SK-N-SH treated with all-trans-retinoic acid at 6 μM for 48 hours (cell line): Measurements from ENCODE around the gene MOV10.

Experiments
- ATAC-seq: fragments of 200-7000 bp; cut with Tn5 transposase; 3 replicates; pipeline ENCODE4 v1.9.1; 2020; ENCODE audit warnings: mild to moderate bottlenecking, moderate library complexity
- ARNTL ChIP-seq: fragments of 450-650 bp; formaldehyde crosslinking; IDR thresholded peaks from 2 replicates; pipeline ENCODE4 v1.5.0; 2020; ENCODE audit warnings: low read depth, mild to moderate bottlenecking, moderate library complexity, borderline replicate concordance
- BACH2 ChIP-seq: fragments of 250-450 bp; sonication (Bioruptor Pico); IDR thresholded peaks from 2 replicates; pipeline ENCODE4 v1.9.0; 2021; ENCODE audit warnings: mild to moderate bottlenecking, borderline replicate concordance
- CREB5 ChIP-seq: fragments of 250-450 bp; sonication (Bioruptor Pico); IDR thresholded peaks from 2 replicates; pipeline ENCODE4 v1.5.1; 2020; ENCODE audit warnings: low read depth, mild to moderate bottlenecking, moderate library complexity
- CSDC2 ChIP-seq: fragments of 250-450 bp; sonication (Bioruptor Pico); IDR thresholded peaks from 2 replicates; pipeline ENCODE4 v1.5.0; 2020; ENCODE audit warnings: mild to moderate bottlenecking, moderate library complexity
- CSRNP3 ChIP-seq: fragments of 250-450 bp; sonication (Bioruptor Pico); IDR thresholded peaks from 2 replicates; pipeline ENCODE4 v1.5.1; 2021; ENCODE audit warnings: mild to moderate bottlenecking, moderate library complexity
- GLIS3 ChIP-seq: fragments of 250-450 bp; sonication (Bioruptor Pico); IDR thresholded peaks from 2 replicates; pipeline ENCODE4 v1.5.0; 2020; ENCODE audit warnings: mild to moderate bottlenecking, moderate library complexity
- ISL1 ChIP-seq: fragments of 250-450 bp; sonication (Bioruptor Pico); IDR thresholded peaks from 2 replicates; pipeline ENCODE4 v2.1.2; 2022; ENCODE audit warnings: mild to moderate bottlenecking, moderate library complexity
- OSR1 ChIP-seq: fragments of 250-450 bp; sonication (Bioruptor Pico); IDR thresholded peaks from 2 replicates; pipeline ENCODE4 v1.8.0; 2022; ENCODE audit warnings: moderate library complexity, mild to moderate bottlenecking, inconsistent platforms
- PATZ1 ChIP-seq: fragments of 250-450 bp; sonication (Bioruptor Pico); IDR thresholded peaks from 2 replicates; pipeline ENCODE4 v1.8.0; 2020; ENCODE audit warnings: mild to moderate bottlenecking, moderate library complexity, borderline replicate concordance
- POU6F1 ChIP-seq: fragments of 250-450 bp; sonication (Bioruptor Pico); IDR thresholded peaks from 2 replicates; pipeline ENCODE4 v1.8.0; 2021; ENCODE audit warnings: low read depth, mild to moderate bottlenecking, moderate library complexity, borderline replicate concordance
- RARB ChIP-seq: fragments of 250-450 bp; sonication (Bioruptor Pico); IDR thresholded peaks from 2 replicates; pipeline ENCODE4 v1.8.0; 2021; ENCODE audit warnings: mild to moderate bottlenecking, moderate library complexity
- TCF4 ChIP-seq: fragments of 250-450 bp; sonication (Bioruptor Pico); IDR thresholded peaks from 2 replicates; pipeline ENCODE4 v1.8.0; 2021; ENCODE audit warnings: mild to moderate bottlenecking, moderate library complexity, borderline replicate concordance
- TOX ChIP-seq: fragments of 250-450 bp; sonication (Bioruptor Pico); IDR thresholded peaks from 2 replicates; pipeline ENCODE4 v1.8.0; 2021; ENCODE audit warnings: mild to moderate bottlenecking, moderate library complexity, borderline replicate concordance
- TSHZ2 ChIP-seq: fragments of 250-450 bp; sonication (Bioruptor Pico); IDR thresholded peaks from 2 replicates; pipeline ENCODE4 v1.5.0; 2020; ENCODE audit warnings: mild to moderate bottlenecking, moderate library complexity
- ZC3H10 ChIP-seq: fragments of 250-450 bp; sonication (Bioruptor Pico); IDR thresholded peaks from 2 replicates; pipeline ENCODE4 v1.5.1; 2021; ENCODE audit warnings: mild to moderate bottlenecking, moderate library complexity
- ZFP3 ChIP-seq: fragments of 250-450 bp; sonication (Bioruptor Pico); IDR thresholded peaks from 2 replicates; pipeline ENCODE4 v1.5.0; 2020; ENCODE audit warnings: mild to moderate bottlenecking, moderate library complexity
- ZFP30 ChIP-seq: fragments of 450-650 bp; formaldehyde crosslinking; IDR thresholded peaks from 2 replicates; pipeline ENCODE4 v1.5.0; 2022; ENCODE audit warnings: mild to moderate bottlenecking, moderate library complexity
- ZNF70 ChIP-seq: fragments of 450-650 bp; formaldehyde crosslinking; IDR thresholded peaks from 2 replicates; pipeline ENCODE4 v1.5.0; 2020; ENCODE audit warnings: mild to moderate bottlenecking, moderate library complexity
- ZNF8 ChIP-seq: fragments of 450-650 bp; formaldehyde crosslinking; IDR thresholded peaks from 2 replicates; pipeline ENCODE4 v1.5.0; 2020; ENCODE audit warnings: mild to moderate bottlenecking, moderate library complexity

The MOV10 gene

GRCh38 chr1:112696578-112697314, 22.3 kb downstream of the MOV10 start:
- ATAC-seq = no peak
- TF ChIP-seq POU6F1 = no peak
- TF ChIP-seq GLIS3 (CRISPR knock-in tag) = no peak
- TF ChIP-seq PATZ1 = no peak

- ATAC-seq = no peak
- TF ChIP-seq ZNF8 (no peak), TOX (CRISPR knock-in tag) (no peak), ZNF70 (no peak), TCF4 (no peak), PATZ1 (no peak), ZFP3 (CRISPR knock-in tag) (no peak), ISL1 (no peak), OSR1 (CRISPR knock-in tag) (no peak), CREB5 (no peak), TSHZ2 (CRISPR knock-in tag) (no peak), CSDC2 (no peak), ZFP30 (CRISPR knock-in tag) (no peak), ZC3H10 (CRISPR knock-in tag) (no peak), BACH2 (CRISPR knock-in tag) (no peak), ARNTL (CRISPR knock-in tag) (no peak), RARB (no peak), POU6F1 (no peak), CSRNP3 (CRISPR knock-in tag) (no peak), GLIS3 (CRISPR knock-in tag) (no peak)
- TF ChIP-seq, all 23 proteins: peak for 0
Observed at GRCh38 chr1:112697781-112698201, 23.3 kb downstream of the MOV10 start.
